ENCODE data around the gene HDAC4. TPM values are rescaled to one million over a fixed set of nuclear protein-coding genes. Genes with fewer than 3 reads are reported as not detected.

The HDAC4 gene
- total RNA-seq, 1 experiment from 2014 or later = 44.4 TPM

- DNase-seq (ENCODE audit: low spot score) (no peak), ATAC-seq (no peak)
- Mint-ChIP-seq H3K9me3 (no peaks in the 10 kb centered on the region), H3K27ac (no peak overlapping the region), H3K4me1 (no peaks in the 10 kb centered on the region), H3K36me3 (no peaks in the 10 kb centered on the region), H3K4me3 (no peak overlapping the region), H3K27me3 (ENCODE audit: low read depth) (no peaks in the 10 kb centered on the region)
- POLR2A ChIA-PET = no interaction called here
- TF ChIP-seq ELF4 (CRISPR knock-in tag; IDR thresholded peaks at IDR 0.05; ENCODE audit: low read depth) (no peak), TP53 (CRISPR knock-in tag; IDR thresholded peaks at IDR 0.05) (no peak), PRRX2 (CRISPR knock-in tag; IDR thresholded peaks at IDR 0.05) (no peak), ZNF138 (CRISPR knock-in tag; conservative IDR thresholded peaks at IDR 0.05) (no peak), CDX4 (CRISPR knock-in tag; IDR thresholded peaks at IDR 0.05; ENCODE audit: borderline replicate concordance) (no peak), ATF2 (CRISPR knock-in tag; IDR thresholded peaks at IDR 0.05; ENCODE audit: borderline replicate concordance, low read depth) (no peak), KAT7 (CRISPR knock-in tag; IDR thresholded peaks at IDR 0.05; ENCODE audit: borderline replicate concordance) (no peak), ZNF396 (CRISPR knock-in tag; IDR thresholded peaks at IDR 0.05; ENCODE audit: borderline replicate concordance) (no peak), FOXP4 (CRISPR knock-in tag; IDR thresholded peaks at IDR 0.05) (no peak), SMAD3 (CRISPR knock-in tag; IDR thresholded peaks at IDR 0.05; ENCODE audit: borderline replicate concordance) (no peak), ARID4B (CRISPR knock-in tag; IDR thresholded peaks at IDR 0.05; ENCODE audit: borderline replicate concordance) (no peak), CTCF (IDR thresholded peaks at IDR 0.05) (no peak), STAT6 (CRISPR knock-in tag; conservative IDR thresholded peaks at IDR 0.05; ENCODE audit: low read depth) (no peak), FOXK1 (CRISPR knock-in tag; IDR thresholded peaks at IDR 0.05) (no peak)
- CTCF ChIA-PET = no interaction called here
Measured at GRCh38 chr2:239043326-239043725, 357.5 kb downstream of the HDAC4 start.

Measured in WTC11 (cell line).